Left lobe of liver (tissue), 2 donors: ENCODE data around the gene ZNF276. TPM values are rescaled to one million over a fixed set of nuclear protein-coding genes. Genes with fewer than 3 reads are reported as not detected.
"Not testable (repeated sequence)": the region's sequence is repeated elsewhere in the genome, so short reads cannot be mapped to it uniquely, and the experiment has no call there.

Experiments
- ATAC-seq: fragments of 200-7000 bp; cut with Tn5 transposase; one replicate; pipeline ENCODE4 v1.9.1; 2020; ENCODE audit warnings: mild to moderate bottlenecking, moderate library complexity
- DNase-seq: peaks from one replicate; pipeline ENCODE4 v3.0.0-alpha.2; 2020; ENCODE audit warnings: low spot score
- total RNA-seq: library from RNA; stranded (reverse); gene quantifications from one replicate; pipeline ENCODE4 v1.2.1, GENCODE V29; 2021
- donor health status: DM: no; HTN: no; CAD: no; lungs with moderate emphysema.
- donor health status: DM: no; HTN: yes; CAD: no.

The ZNF276 gene
- total RNA-seq, 1 donor from 2014 or later, result 13.2 TPM

DNA sequence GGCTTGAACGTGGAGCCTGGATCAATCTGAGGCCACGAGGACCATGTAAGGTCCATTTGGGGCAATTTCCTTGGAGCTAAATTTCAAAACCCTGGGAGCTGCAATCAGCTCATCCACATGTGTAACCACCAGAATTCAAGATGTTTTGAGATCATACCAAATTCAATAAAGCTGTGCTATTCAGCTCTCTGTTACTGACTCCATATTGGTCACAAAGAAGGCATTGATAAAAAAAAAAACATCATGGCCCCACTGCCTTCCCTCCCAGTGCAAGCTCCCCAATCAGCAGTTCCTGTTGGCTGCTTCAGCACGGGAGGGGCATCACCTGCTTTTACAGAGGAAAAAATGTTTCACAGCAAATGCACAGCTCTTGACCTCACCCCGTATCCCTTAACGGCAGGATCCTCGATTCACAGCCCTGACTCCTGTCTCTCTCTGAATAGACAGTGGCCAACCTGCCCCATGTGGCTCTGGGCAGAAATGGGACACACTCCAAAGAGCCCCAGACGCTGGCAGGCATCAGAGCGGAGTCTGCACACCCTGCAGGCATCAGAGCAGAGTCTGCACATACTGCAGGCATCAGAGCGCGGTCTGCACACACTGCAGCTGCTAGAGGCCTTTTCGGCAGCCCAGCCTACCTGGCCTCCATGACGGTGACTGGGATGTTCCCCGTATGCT lies 58.0 kb downstream of the ZNF276 start:
- DNase-seq, result no peak
- no peak for ATAC-seq

DNA sequence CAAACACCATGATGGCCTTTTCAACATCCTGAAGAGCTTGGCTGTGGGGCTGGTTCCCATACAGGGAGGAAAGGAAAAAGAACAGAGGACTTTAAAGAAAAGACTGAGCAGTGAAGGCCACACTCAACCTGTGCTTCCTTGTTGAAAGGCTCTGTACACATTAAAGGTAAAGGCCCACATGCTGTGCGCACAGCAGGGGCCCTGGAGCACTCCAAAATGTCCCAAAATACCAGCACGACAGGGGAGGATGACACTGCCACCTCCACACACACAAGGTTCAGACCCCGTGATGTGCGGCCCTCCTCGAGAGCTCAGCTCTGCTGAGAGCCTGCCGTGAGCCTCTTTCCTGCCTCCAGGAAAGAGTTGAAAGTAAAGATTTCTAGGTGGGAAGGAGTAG lies 58.6 kb downstream of the ZNF276 start:
- ATAC-seq (no peak), DNase-seq (no peak)

DNA sequence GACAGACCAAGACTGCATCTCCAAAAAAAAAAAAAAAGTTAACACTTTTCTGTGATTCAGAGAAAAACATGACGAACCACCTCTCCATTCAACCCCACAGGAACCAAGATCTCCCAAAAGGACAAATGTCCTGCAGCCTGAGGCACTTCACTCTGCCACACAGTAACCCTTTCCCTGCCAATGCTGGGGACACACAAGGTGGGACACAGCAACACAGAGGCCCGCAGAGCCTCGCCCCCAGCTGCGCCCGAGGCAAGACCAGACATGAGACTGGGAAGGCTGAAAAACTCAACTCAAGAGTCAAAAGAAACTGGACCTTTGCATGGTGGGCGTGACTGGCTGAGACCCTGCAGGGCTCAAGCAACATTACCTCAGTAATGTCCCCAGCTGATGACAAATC lies 61.2 kb downstream of the ZNF276 start:
- ATAC-seq, result no peak
- no peak for DNase-seq

GRCh38 chr16:89783952-89784351 lies 62.6 kb downstream of the ZNF276 start:
- not testable (repeated sequence) for DNase-seq, ATAC-seq

DNA sequence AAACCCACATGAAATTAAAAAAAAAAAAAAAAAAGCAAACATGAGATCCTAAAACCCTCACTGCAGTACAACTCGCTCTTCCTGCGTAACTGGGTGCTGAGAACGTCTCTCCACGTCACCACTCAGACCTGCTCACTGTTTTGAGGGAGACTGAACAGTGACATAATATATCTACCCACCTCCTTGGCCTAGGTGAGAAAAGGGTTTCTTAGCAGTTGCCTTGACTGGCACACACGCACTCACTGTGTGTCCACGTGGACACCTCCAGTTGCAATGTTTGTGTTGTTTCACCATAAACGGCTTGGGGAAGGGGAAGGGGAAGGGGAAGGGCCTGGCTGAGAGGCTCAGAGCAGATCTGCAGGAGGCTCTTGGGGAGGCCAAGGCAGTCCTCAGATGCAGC lies 63.1 kb downstream of the ZNF276 start:
- DNase-seq, result no peak

DNA sequence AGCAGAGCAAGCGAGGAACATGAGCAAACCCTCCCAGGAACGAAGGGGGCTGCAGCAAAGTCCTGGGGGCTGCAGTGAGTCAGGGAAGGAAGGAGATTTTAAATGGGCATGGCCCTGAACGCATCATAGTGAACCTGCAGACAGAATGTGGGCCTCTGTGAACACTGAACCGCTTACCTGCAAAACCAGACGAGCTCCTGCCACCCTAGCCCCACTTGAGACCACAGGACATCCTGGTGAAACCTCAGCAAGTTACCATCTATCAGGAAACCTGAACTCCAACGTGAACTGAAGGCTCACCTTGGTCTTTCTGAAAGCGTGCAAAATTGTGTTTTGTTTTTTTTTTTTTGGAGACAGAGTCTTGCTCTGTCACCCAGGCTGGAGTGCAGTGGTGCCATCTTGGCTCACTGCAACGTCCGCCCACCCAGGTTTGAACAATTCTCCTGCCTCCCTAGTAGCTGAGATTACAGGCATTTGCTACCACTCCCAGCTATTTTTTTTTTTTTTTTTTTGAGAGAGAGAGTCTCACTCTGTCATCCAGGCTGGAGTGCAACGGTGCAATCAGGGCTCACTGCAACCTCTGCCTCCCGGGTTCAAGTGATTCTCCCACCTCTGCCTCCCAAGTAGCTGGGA lies 64.3 kb downstream of the ZNF276 start:
- ATAC-seq (no peak), DNase-seq (no peak)

More for the DNA sequence above, 63.1 kb downstream of the ZNF276 start:
- ATAC-seq, result no peak

- DNase-seq (no peak), ATAC-seq (no peak)
These were observed 65.4 kb downstream of the ZNF276 start for GRCh38 chr16:89786474-89787364.

GRCh38 chr16:89787365-89787805 lies 66.0 kb downstream of the ZNF276 start:
- DNase-seq (no peak), ATAC-seq (no peak)

Other genes with a start within 250 kb of the ZNF276 start
- 50.7 TPM for gene ANKRD11, start 231.0 kb upstream of the ZNF276 start, total RNA-seq
- 68.1 TPM for gene SPG7, start 213.1 kb upstream of the ZNF276 start, total RNA-seq
- 886 TPM for gene RPL13, start 160.9 kb upstream of the ZNF276 start, total RNA-seq
- gene CPNE7, start 145.8 kb upstream of the ZNF276 start, total RNA-seq, result 0.88 TPM
- gene DPEP1, start 107.9 kb upstream of the ZNF276 start, total RNA-seq, result 0.13 TPM
- 34.7 TPM for gene CHMP1A, start 63.8 kb upstream of the ZNF276 start, total RNA-seq
- gene SPATA33, start 63.7 kb upstream of the ZNF276 start, total RNA-seq, result 5.2 TPM
- 69.1 TPM for gene CDK10, start 34.8 kb upstream of the ZNF276 start, total RNA-seq
- gene SPATA2L, start 19.8 kb upstream of the ZNF276 start, total RNA-seq, result 13.8 TPM
- 15.0 TPM for gene VPS9D1, start 639 bp upstream of the ZNF276 start, total RNA-seq
- gene FANCA, start 95.1 kb downstream of the ZNF276 start, total RNA-seq, result 6.4 TPM
- 8.7 TPM for gene SPIRE2, start 106.9 kb downstream of the ZNF276 start, total RNA-seq
- 83.8 TPM for gene TCF25, start 152.1 kb downstream of the ZNF276 start, total RNA-seq
- 1.9 TPM for gene MC1R, start 197.3 kb downstream of the ZNF276 start, total RNA-seq
- gene TUBB3, start 201.8 kb downstream of the ZNF276 start, total RNA-seq, result 0.40 TPM
- 29.2 TPM for gene DEF8, start 227.2 kb downstream of the ZNF276 start, total RNA-seq